GM12864 (cell line): Measurements from ENCODE around the gene USP48.

ENCODE experiments used
- DNase-seq: peaks from one replicate; pipeline ENCODE4 v3.0.0-alpha.2; 2011; ENCODE audit warnings: low read depth
- H3K4me3 ChIP-seq: 2 replicates; pipeline ENCODE4 v1.5.1; 2011; ENCODE audit warnings: mild to moderate bottlenecking, low read depth, low read length, control low read depth
- TF ChIP-seq, protein P1 (sequence below): IDR thresholded peaks from 2 replicates; pipeline ENCODE4 v1.5.1; 2011; ENCODE audit warnings: low read depth, mild to moderate bottlenecking, moderate library complexity, low read length, control low read depth, inconsistent platforms; ENCODE audit errors: missing control alignments

The USP48 gene

DNA sequence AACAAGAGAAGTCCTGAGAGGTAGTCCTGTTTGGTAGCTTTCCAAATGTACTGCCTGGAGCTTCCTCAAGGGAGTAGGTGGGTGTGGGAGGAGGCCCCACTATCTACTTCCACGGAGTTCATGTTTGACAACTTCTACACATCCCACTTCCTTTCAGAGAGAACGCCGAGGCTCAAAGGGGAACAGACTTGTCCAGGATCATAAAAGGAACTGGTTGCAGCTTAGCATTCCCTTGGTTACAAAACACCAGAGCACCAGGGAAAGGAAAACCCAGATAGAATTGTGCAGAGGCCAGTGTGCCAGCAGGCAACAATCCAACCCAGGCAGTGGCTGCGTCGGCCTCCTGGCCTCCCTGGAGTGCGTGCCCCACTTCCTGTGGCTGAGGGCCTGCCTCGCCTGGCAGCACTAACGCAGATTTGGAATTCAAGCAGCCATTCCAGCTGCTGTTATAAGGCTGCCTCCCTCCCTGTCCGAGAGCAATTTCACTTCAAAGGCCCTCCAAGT, 109.6 kb downstream of the USP48 start:
- TF ChIP-seq, protein P1, sequence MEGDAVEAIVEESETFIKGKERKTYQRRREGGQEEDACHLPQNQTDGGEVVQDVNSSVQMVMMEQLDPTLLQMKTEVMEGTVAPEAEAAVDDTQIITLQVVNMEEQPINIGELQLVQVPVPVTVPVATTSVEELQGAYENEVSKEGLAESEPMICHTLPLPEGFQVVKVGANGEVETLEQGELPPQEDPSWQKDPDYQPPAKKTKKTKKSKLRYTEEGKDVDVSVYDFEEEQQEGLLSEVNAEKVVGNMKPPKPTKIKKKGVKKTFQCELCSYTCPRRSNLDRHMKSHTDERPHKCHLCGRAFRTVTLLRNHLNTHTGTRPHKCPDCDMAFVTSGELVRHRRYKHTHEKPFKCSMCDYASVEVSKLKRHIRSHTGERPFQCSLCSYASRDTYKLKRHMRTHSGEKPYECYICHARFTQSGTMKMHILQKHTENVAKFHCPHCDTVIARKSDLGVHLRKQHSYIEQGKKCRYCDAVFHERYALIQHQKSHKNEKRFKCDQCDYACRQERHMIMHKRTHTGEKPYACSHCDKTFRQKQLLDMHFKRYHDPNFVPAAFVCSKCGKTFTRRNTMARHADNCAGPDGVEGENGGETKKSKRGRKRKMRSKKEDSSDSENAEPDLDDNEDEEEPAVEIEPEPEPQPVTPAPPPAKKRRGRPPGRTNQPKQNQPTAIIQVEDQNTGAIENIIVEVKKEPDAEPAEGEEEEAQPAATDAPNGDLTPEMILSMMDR: no peak
- no peak overlapping the region for H3K4me3 ChIP-seq
- no peak for DNase-seq

GRCh38 chr1:21672478-21673276, 110.3 kb downstream of the USP48 start:
- H3K4me3 ChIP-seq: no peak overlapping the region
- TF ChIP-seq, protein P1: no peak
- DNase-seq: no peak

DNA sequence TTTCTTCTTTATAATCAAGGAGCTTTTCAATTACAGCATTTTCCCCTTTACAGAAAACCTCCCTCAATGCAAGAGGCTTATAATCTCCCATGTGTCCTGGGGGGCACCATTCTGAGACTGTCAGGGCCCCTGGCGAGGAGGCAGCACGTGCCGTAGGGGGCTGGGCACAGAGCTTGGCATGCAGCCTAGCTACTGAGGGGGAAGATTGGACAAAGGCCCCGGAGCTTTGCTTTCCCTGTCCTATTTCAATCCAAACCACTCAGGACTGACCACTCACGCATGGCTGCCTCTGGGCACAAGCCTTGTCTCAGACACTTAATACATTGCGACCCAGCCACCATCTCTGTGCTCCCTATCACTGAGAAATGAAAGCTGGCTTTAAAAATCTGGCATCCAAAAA, 111.0 kb downstream of the USP48 start:
- H3K4me3 ChIP-seq: no peak overlapping the region
- TF ChIP-seq, protein P1: no peak

GRCh38 chr1:21670956-21671902, 111.7 kb downstream of the USP48 start:
- DNase-seq: no peak
- TF ChIP-seq, protein P1: no peak
- H3K4me3 ChIP-seq: no peak overlapping the region

More for the DNA sequence above, 111.0 kb downstream of the USP48 start:
- DNase-seq: no peak

GRCh38 chr1:21670059-21670881, 112.7 kb downstream of the USP48 start:
- TF ChIP-seq, protein P1: no peak
- no peak overlapping the region for H3K4me3 ChIP-seq
- no peak for DNase-seq
